GM12878 (cell line): Measurements from ENCODE around the gene FKBP9.

ENCODE experiments used
- CEBPB ChIP-seq, 2 experiments: fragments of 150-350 bp in 1 of 2; IDR thresholded peaks; 2 replicates each; pipeline ENCODE4 v1.6.1; 2012 to 2014; ENCODE audit warnings: low read depth in 2 of 2, low read length in 2 of 2, borderline replicate concordance in 1 of 2, inconsistent platforms in 1 of 2
- CTCF ChIP-seq, 3 experiments: IDR thresholded peaks in 2 of 3; conservative IDR thresholded peaks in 1 of 3; 2 replicates each; pipeline ENCODE4 v1.5.1; 2011; ENCODE audit warnings: low read depth in 3 of 3, low read length in 3 of 3, mild to moderate bottlenecking in 3 of 3, control low read depth in 2 of 3, moderate library complexity in 2 of 3, inconsistent platforms in 1 of 3, mixed read lengths in 1 of 3; ENCODE audit not compliant: control insufficient read depth in 2 of 3, insufficient read depth in 1 of 3; ENCODE audit errors: extremely low read depth in 1 of 3
- PAX5 ChIP-seq: IDR thresholded peaks from 2 replicates; pipeline ENCODE4 v1.6.1; 2011; ENCODE audit warnings: low read depth, low read length, borderline replicate concordance
- POLR2AphosphoS2 ChIP-seq: IDR thresholded peaks from 2 replicates; pipeline ENCODE4 v1.6.1; 2011; ENCODE audit warnings: low read depth, mild to moderate bottlenecking, low read length, improper control_type of control experiment, moderate library complexity
- POLR2AphosphoS5 ChIP-seq: IDR thresholded peaks from 2 replicates; pipeline ENCODE4 v1.6.1; 2011; ENCODE audit warnings: mild to moderate bottlenecking, low read length, inconsistent platforms
- RFX5 ChIP-seq: IDR thresholded peaks from 2 replicates; pipeline ENCODE4 v1.6.1; 2011; ENCODE audit warnings: low read depth, low read length, improper control_type of control experiment
- SP1 ChIP-seq: IDR thresholded peaks from one replicate; pipeline ENCODE4 v1.6.1; 2011; ENCODE audit warnings: low read depth, low read length
- TAF1 ChIP-seq: IDR thresholded peaks from 2 replicates; pipeline ENCODE4 v1.6.1; 2011; ENCODE audit warnings: mild to moderate bottlenecking, low read depth, low read length, borderline replicate concordance
- ZNF622 ChIP-seq: fragments of 450-650 bp; IDR thresholded peaks from 2 replicates; pipeline ENCODE4 v1.6.1; 2017; ENCODE audit warnings: mild to moderate bottlenecking, inconsistent platforms

DNA sequence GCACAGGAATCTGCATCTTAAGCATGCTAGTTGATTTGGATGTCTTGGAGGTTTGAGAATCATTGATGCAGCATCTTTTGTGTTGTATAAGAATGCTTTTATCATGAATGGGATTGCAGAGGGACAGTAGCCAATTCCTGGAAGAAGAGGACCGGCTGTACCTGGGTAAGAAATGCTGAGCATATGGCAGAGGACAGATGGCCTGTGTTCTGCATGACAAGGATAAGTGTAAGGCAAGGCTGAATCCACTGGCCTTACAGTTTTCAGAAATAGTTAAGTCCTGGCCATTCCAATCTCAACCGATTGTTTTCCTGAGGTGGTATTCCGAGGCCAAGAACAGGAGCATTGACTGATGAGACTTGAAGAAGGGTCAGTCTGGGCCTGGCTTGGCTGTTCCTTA lies 41.2 kb upstream of the FKBP9 start:
- no peak for TF ChIP-seq POLR2AphosphoS2
- TF ChIP-seq CTCF (IDR thresholded peaks at IDR 0.05 in 2 of 3, conservative IDR thresholded peaks at IDR 0.05 in 1 of 3; ENCODE audit: control insufficient read depth in 2 of 3, extremely low read depth in 1 of 3, insufficient read depth in 1 of 3, low read depth in 3 of 3, low read length in 3 of 3): no peak
- no peak for TF ChIP-seq PAX5
- TF ChIP-seq CEBPB (IDR thresholded peaks at IDR 0.05; ENCODE audit: borderline replicate concordance in 1 of 2, low read depth in 2 of 2, low read length in 2 of 2): no peak
- TF ChIP-seq TAF1: no peak
- no peak for TF ChIP-seq ZNF622
- no peak for TF ChIP-seq SP1
- TF ChIP-seq RFX5: no peak
- TF ChIP-seq POLR2AphosphoS5: no peak
